Muscle layer of duodenum (tissue), 2 donors: ENCODE measurements around the gene RNF144B.
"Not testable (repeated sequence)": the region's sequence is repeated elsewhere in the genome, so short reads cannot be mapped to it uniquely, and the experiment has no call there.

Experiments
- H3K27ac ChIP-seq: one replicate; pipeline ENCODE4 v1.7.0; 2013; ENCODE audit warnings: mild to moderate bottlenecking, low read length
- H3K27me3 ChIP-seq: one replicate; pipeline ENCODE4 v1.7.0; 2013; ENCODE audit warnings: low read depth, mild to moderate bottlenecking, control low read depth, low read length
- H3K36me3 ChIP-seq, 2 donors: one replicate each; pipeline ENCODE4 v1.7.0; 2013; ENCODE audit warnings: low read length in 2 of 2, control low read depth in 1 of 2, mild to moderate bottlenecking in 1 of 2; ENCODE audit not compliant: insufficient read depth in 2 of 2, control insufficient read depth in 1 of 2
- H3K4me1 ChIP-seq, 2 donors: one replicate each; pipeline ENCODE4 v1.7.0; 2013; ENCODE audit warnings: low read length in 2 of 2, mild to moderate bottlenecking in 2 of 2, control low read depth in 1 of 2, moderate library complexity in 1 of 2; ENCODE audit not compliant: insufficient read depth in 2 of 2, control insufficient read depth in 1 of 2
- H3K4me3 ChIP-seq, 2 donors: one replicate each; pipeline ENCODE4 v1.7.0; 2013; ENCODE audit warnings: low read length in 2 of 2, low read depth in 1 of 2, mild to moderate bottlenecking in 1 of 2
- H3K9me3 ChIP-seq, 2 donors: one replicate each; pipeline ENCODE4 v1.7.0; 2013; ENCODE audit warnings: low read length in 2 of 2, control low read depth in 1 of 2, mild to moderate bottlenecking in 1 of 2; ENCODE audit not compliant: control insufficient read depth in 1 of 2
- donor health status: healthy.

The RNF144B gene

DNA sequence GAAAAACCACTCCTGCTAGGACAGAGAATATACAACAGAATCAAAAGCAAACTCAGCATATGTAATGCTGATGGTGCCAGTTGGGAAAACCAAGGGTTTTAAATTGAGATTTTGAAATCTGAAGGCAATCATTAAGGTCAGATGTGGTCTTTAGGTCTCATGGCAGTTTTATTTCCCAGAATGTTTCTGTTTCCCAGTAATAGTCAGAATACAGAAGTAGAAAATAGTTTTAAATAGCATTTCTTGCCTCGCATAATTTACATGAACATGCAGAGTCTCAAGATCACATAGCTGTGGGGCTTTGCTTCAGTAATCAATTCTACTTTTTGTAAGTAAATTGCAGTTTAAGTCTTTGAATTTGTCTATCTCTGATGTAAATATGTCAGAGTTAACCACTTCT lies 58.1 kb downstream of the RNF144B start:
- Histone ChIP-seq H3K36me3 (no peaks in the 10 kb centered on the region), H3K4me3 (no peak overlapping the region), H3K4me1 (peaks cover 5 to 15% of the 10 kb centered on the region in 2 donors), H3K9me3 (no peaks in the 10 kb centered on the region), H3K27me3 (no peaks in the 10 kb centered on the region), H3K27ac (no peak overlapping the region)

- no peaks in the 10 kb centered on the region for H3K36me3 ChIP-seq
- no peaks in the 10 kb centered on the region for H3K9me3 ChIP-seq
- no peaks in the 10 kb centered on the region for H3K27me3 ChIP-seq
- H3K4me1 ChIP-seq, result peaks cover 5 to 15% of the 10 kb centered on the region in 2 donors
- H3K4me3 ChIP-seq, result no peak overlapping the region
- no peak overlapping the region for H3K27ac ChIP-seq
Observed at GRCh38 chr6:18446771-18447170, 59.6 kb downstream of the RNF144B start.

- no peaks in the 10 kb centered on the region for H3K27me3 ChIP-seq
- H3K4me3 ChIP-seq, result no peak overlapping the region
- H3K9me3 ChIP-seq, result no peaks in the 10 kb centered on the region
- no peak overlapping the region for H3K27ac ChIP-seq
- H3K36me3 ChIP-seq, result no peaks in the 10 kb centered on the region
- H3K4me1 ChIP-seq, result peaks cover 5 to 15% of the 10 kb centered on the region in 2 donors
Observed at GRCh38 chr6:18447552-18447951, 60.4 kb downstream of the RNF144B start.

GRCh38 chr6:18451756-18452155 lies 64.6 kb downstream of the RNF144B start:
- Histone ChIP-seq H3K27ac (no peak overlapping the region), H3K27me3 (no peaks in the 10 kb centered on the region), H3K36me3 (no peaks in the 10 kb centered on the region), H3K4me3 (no peak overlapping the region), H3K4me1 (no peaks in the 10 kb centered on the region), H3K9me3 (no peaks in the 10 kb centered on the region)

DNA sequence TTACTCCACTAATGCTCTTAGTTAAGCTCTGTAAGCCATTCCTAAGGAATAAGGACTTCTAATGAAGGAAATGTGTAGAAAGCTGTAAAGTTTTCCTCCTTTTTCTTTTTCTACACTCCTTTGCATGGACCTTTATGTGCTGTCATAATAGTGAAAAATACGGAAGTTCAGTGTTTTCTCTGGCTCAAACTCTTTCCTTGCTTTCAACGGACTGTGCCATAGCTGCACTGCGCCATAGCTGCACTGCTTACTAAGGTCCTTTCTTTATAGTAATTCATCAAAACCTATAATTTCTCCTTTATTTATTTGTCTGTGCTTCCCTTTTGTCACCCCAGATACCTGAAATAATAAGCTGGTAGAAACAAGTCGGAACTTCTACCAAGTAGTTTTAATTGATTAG lies 67.3 kb downstream of the RNF144B start:
- Histone ChIP-seq H3K27ac (no peak overlapping the region), H3K36me3 (peaks cover 0 to under 1% of the 10 kb centered on the region in 2 donors), H3K9me3 (no peaks in the 10 kb centered on the region), H3K4me1 (no peaks in the 10 kb centered on the region), H3K27me3 (no peaks in the 10 kb centered on the region), H3K4me3 (no peak overlapping the region)

DNA sequence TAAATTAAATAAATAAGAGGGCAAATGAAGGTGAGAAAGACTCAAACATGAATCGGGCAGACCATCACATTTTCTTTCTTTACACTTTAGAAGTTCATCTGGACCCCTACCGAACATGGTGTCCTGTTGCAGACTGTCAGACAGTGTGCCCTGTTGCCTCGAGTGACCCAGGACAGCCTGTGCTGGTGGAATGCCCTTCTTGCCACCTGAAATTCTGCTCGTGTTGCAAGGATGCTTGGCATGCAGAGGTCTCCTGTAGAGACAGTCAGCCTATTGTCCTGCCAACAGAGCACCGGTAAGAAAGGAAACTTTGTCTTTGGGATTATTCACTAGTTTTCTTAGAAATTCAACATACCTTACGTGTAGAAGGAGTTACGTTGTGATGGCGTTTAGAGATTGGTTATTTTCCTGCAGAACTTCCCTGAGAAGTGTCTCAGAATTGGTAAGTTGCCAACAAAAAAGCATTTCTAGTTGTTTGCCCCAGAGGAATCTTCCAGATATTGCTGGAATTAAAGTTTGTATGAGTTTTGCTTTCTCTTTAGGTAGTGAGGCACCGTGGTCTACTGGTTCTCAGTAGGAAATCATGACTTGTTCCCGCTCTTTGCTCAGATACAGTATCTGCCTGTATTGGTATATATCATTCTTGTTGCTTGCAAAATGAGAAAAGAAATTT lies 70.1 kb downstream of the RNF144B start:
- Histone ChIP-seq H3K9me3 (no peaks in the 10 kb centered on the region), H3K36me3 (peaks cover 4 to 12% of the 10 kb centered on the region in 2 donors), H3K27me3 (no peaks in the 10 kb centered on the region), H3K27ac (no peak overlapping the region), H3K4me1 (no peaks in the 10 kb centered on the region), H3K4me3 (no peak overlapping the region)

GRCh38 chr6:18458086-18458485 lies 70.9 kb downstream of the RNF144B start:
- H3K4me1 ChIP-seq, H3K27me3 ChIP-seq, H3K4me3 ChIP-seq, H3K27ac ChIP-seq, H3K9me3 ChIP-seq: not testable (repeated sequence)
- H3K36me3 ChIP-seq, result peaks cover 4 to 12% of the 10 kb centered on the region in 2 donors

- H3K27ac ChIP-seq, result no peak overlapping the region
- H3K4me1 ChIP-seq, result no peaks in the 10 kb centered on the region
- H3K9me3 ChIP-seq, result no peaks in the 10 kb centered on the region
- peaks cover 17 to 41% of the 10 kb centered on the region in 2 donors for H3K36me3 ChIP-seq
- no peaks in the 10 kb centered on the region for H3K27me3 ChIP-seq
- H3K4me3 ChIP-seq, result no peak overlapping the region
Observed at GRCh38 chr6:18463429-18463828, 76.3 kb downstream of the RNF144B start.

DNA sequence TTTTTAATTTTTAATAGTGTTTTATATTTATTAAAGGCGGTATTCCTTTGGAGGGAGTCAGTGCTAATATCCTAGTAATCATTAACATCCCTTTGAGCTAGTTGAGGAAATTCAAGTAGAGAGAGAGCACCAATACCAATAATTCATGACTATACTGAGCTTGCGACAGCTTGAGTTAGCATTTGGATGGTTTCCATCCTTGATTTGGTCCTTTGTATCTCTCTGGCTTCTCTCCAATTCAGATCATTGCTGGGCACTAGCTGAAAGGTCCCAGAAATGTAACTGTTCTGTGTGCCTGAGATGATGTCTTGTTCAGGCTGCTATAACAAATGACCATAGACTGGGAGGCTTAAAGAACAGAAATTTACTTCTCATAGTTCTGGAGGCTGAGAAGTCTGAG lies 77.0 kb downstream of the RNF144B start:
- no peaks in the 10 kb centered on the region for H3K9me3 ChIP-seq
- no peak overlapping the region for H3K27ac ChIP-seq
- H3K36me3 ChIP-seq, result peaks cover 17 to 41% of the 10 kb centered on the region in 2 donors
- H3K27me3 ChIP-seq, result no peaks in the 10 kb centered on the region
- H3K4me1 ChIP-seq, result no peaks in the 10 kb centered on the region
- no peak overlapping the region for H3K4me3 ChIP-seq

GRCh38 chr6:18465410-18466154 lies 78.4 kb downstream of the RNF144B start:
- no peak overlapping the region for H3K27ac ChIP-seq
- H3K27me3 ChIP-seq, result no peaks in the 10 kb centered on the region

DNA sequence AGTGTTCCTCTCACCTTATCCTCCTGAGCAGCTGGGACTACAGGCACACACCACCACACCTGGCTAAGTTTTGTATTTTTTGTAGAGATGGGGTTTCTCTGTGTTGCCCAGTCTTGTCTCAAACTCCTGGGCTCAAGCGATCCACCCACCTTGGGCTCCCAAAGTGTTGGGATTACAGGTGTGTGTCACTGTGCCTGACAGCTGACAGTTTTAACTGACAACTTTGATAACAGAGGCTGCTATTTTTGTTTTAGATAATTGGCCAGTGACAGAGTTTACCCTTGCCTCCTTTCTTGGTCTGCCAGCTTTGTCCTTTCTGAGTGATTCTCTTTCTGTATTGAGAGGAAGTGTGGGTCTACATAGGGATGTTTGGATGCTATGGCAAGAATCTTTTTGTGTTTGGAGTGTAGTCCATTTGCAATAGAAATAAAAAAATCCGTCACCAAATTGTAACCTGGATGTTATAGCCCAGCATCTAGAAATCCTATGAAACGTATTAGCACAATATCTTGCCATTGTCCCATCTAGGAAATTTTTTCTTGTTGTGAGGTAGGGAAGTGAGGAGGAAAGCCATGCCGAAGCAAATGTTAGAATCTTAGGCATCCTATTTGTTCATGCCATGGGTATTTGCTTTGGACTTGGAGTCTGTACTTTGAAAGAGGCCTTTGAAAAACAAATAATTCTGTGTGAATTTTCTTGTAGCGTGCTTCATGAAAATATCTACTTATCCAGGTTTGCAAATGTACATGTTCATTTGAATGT lies 80.8 kb downstream of the RNF144B start:
- H3K4me3 ChIP-seq, result no peak overlapping the region
- no peak overlapping the region for H3K27ac ChIP-seq
- H3K4me1 ChIP-seq, result no peaks in the 10 kb centered on the region
- H3K9me3 ChIP-seq, result no peaks in the 10 kb centered on the region
- H3K27me3 ChIP-seq, result no peaks in the 10 kb centered on the region
- H3K36me3 ChIP-seq, result peaks cover 13 to 28% of the 10 kb centered on the region in 2 donors

More at GRCh38 chr6:18465410-18466154, 78.4 kb downstream of the RNF144B start:
- Histone ChIP-seq H3K4me3 (no peak overlapping the region), H3K4me1 (no peaks in the 10 kb centered on the region), H3K9me3 (no peaks in the 10 kb centered on the region), H3K36me3 (peaks cover 17 to 28% of the 10 kb centered on the region in 2 donors)
